Liver (tissue), 9 donors: ENCODE measurements around the gene PITPNM2. TPM values are rescaled to one million over a fixed set of nuclear protein-coding genes. Genes with fewer than 3 reads are reported as not detected.

Experiments used
- DNase-seq: peaks from one replicate; pipeline ENCODE4 v3.0.0-alpha.2; 2017; ENCODE audit warnings: low spot score
- H3K27ac ChIP-seq, 2 donors: one replicate each; pipeline ENCODE4 v1.7.0; 2013; ENCODE audit warnings: inconsistent platforms in 2 of 2, low read length in 2 of 2, control low read depth in 1 of 2, low read depth in 1 of 2, mild to moderate bottlenecking in 1 of 2
- H3K27me3 ChIP-seq, 4 donors: one replicate each; pipeline versions ENCODE4 v1.6.1 to v1.7.0; 2013; ENCODE audit warnings: low read length in 3 of 4, inconsistent platforms in 1 of 4, mild to moderate bottlenecking in 1 of 4, moderate library complexity in 1 of 4; ENCODE audit not compliant: control insufficient read depth in 4 of 4, insufficient read depth in 4 of 4
- H3K36me3 ChIP-seq, 4 donors: one replicate each; pipeline versions ENCODE4 v1.6.1 to v1.7.0; 2013; ENCODE audit warnings: low read length in 3 of 4, mild to moderate bottlenecking in 3 of 4, low read depth in 1 of 4, moderate library complexity in 1 of 4; ENCODE audit not compliant: control insufficient read depth in 4 of 4, insufficient read depth in 3 of 4
- H3K4me1 ChIP-seq, 4 donors: one replicate each; pipeline versions ENCODE4 v1.6.1 to v1.7.0; 2013; ENCODE audit warnings: low read length in 3 of 4, mild to moderate bottlenecking in 3 of 4, moderate library complexity in 1 of 4; ENCODE audit not compliant: control insufficient read depth in 4 of 4, insufficient read depth in 4 of 4
- H3K4me3 ChIP-seq, 3 donors: one replicate each; pipeline versions ENCODE4 v1.6.1 to v1.7.0; 2013; ENCODE audit warnings: low read length in 3 of 3, control low read depth in 1 of 3, low read depth in 1 of 3, mild to moderate bottlenecking in 1 of 3
- H3K9ac ChIP-seq, 2 donors: one replicate each; pipeline ENCODE4 v1.7.0; 2013; ENCODE audit warnings: low read length in 2 of 2, mild to moderate bottlenecking in 2 of 2, moderate library complexity in 2 of 2, control low read depth in 1 of 2, low read depth in 1 of 2
- H3K9me3 ChIP-seq, 4 donors: one replicate each; pipeline versions ENCODE4 v1.6.1 to v1.7.0; 2013; ENCODE audit warnings: low read length in 3 of 4; ENCODE audit not compliant: control insufficient read depth in 4 of 4
- ATF3 ChIP-seq: IDR thresholded peaks from 2 replicates; pipeline ENCODE4 v1.6.1; 2016; ENCODE audit warnings: antibody characterized with exemption
- EGR1 ChIP-seq, 2 donors: IDR thresholded peaks; 2 replicates each; pipeline ENCODE4 v1.6.1; 2016 to 2018; ENCODE audit warnings: antibody characterized with exemption in 2 of 2, low read depth in 2 of 2
- FOXA1 ChIP-seq: IDR thresholded peaks from 2 replicates; pipeline ENCODE4 v1.6.1; 2016; ENCODE audit warnings: antibody characterized with exemption
- FOXA2 ChIP-seq: IDR thresholded peaks from 2 replicates; pipeline ENCODE4 v1.6.1; 2016; ENCODE audit warnings: antibody characterized with exemption
- GABPA ChIP-seq, 2 donors: IDR thresholded peaks in 1 of 2; conservative IDR thresholded peaks in 1 of 2; 2 replicates each; pipeline ENCODE4 v1.6.1; 2016; ENCODE audit warnings: antibody characterized with exemption in 2 of 2, mild to moderate bottlenecking in 1 of 2, moderate library complexity in 1 of 2
- HNF4A ChIP-seq, 2 donors: conservative IDR thresholded peaks; 2 replicates each; pipeline ENCODE4 v1.6.1; 2016; ENCODE audit warnings: antibody characterized with exemption in 2 of 2, mild to moderate bottlenecking in 2 of 2
- HNF4G ChIP-seq: IDR thresholded peaks from 2 replicates; pipeline ENCODE4 v1.6.1; 2016; ENCODE audit warnings: antibody characterized with exemption
- JUND ChIP-seq, 2 donors: IDR thresholded peaks; 2 replicates each; pipeline ENCODE4 v1.6.1; 2016; ENCODE audit warnings: antibody characterized with exemption in 2 of 2
- NR2F2 ChIP-seq: IDR thresholded peaks from 2 replicates; pipeline ENCODE4 v1.6.1; 2016; ENCODE audit warnings: antibody characterized with exemption
- RAD21 ChIP-seq, 2 donors: IDR thresholded peaks; 2 replicates each; pipeline ENCODE4 v1.6.1; 2016; ENCODE audit warnings: antibody characterized with exemption in 2 of 2, mild to moderate bottlenecking in 2 of 2
- RXRA ChIP-seq, 2 donors: IDR thresholded peaks; 2 replicates each; pipeline ENCODE4 v1.6.1; 2017 to 2018; ENCODE audit warnings: antibody characterized with exemption in 2 of 2, mild to moderate bottlenecking in 1 of 2
- SP1 ChIP-seq: IDR thresholded peaks from 2 replicates; pipeline ENCODE4 v1.6.1; 2018; ENCODE audit warnings: antibody characterized with exemption, mild to moderate bottlenecking
- TAF1 ChIP-seq: conservative IDR thresholded peaks from 2 replicates; pipeline ENCODE4 v1.6.1; 2016; ENCODE audit warnings: antibody characterized with exemption, mild to moderate bottlenecking
- YY1 ChIP-seq: IDR thresholded peaks from 2 replicates; pipeline ENCODE4 v1.6.1; 2016; ENCODE audit warnings: antibody characterized with exemption, mild to moderate bottlenecking
- WGBS: extraction: QIAGEN DNeasy Blood & Tissue Kit; methylation state at CpG from one replicate; pipeline ENCODE4 v1.1.7; 2013; 5-methylcytosine and 5-hydroxymethylcytosine counted together
- polyA plus RNA-seq, 2 donors: library from polyadenylated mRNA; stranded (reverse) in 1 of 2; unstranded in 1 of 2; fragments of 200-250 nt in 1 of 2; fragments of >200 nt in 1 of 2; fragmentation: Nextera tagmentation in 1 of 2; extraction: Ambion mirVana in 1 of 2; gene quantifications; one replicate each; pipeline versions ENCODE4 v1.2.1 to v1.2.3, GENCODE V29; 2013 to 2015
- total RNA-seq, 2 donors: library from RNA; depleted of rRNA; stranded (reverse); fragments of >200 nt; gene quantifications; one replicate each; pipeline ENCODE4 v1.2.3, GENCODE V29; 2014
- TF ChIP-seq, protein P1 (sequence below): IDR thresholded peaks from 2 replicates; pipeline ENCODE4 v1.6.1; 2016; ENCODE audit warnings: antibody characterized with exemption
- TF ChIP-seq, protein P2 (sequence below): IDR thresholded peaks from 2 replicates; pipeline ENCODE4 v1.6.1; 2016; ENCODE audit warnings: antibody characterized with exemption, mild to moderate bottlenecking
- TF ChIP-seq, protein P3 (sequence below): IDR thresholded peaks from 2 replicates; pipeline ENCODE4 v1.6.1; 2016; ENCODE audit warnings: antibody characterized with exemption
- TF ChIP-seq, protein P4 (sequence below): fragments of 150-350 bp; IDR thresholded peaks from 2 replicates; pipeline ENCODE4 v1.5.1; 2017; ENCODE audit warnings: improper control_type of control experiment, low read depth, low read length; ENCODE audit not compliant: missing input control
- donor health status: healthy.
- donor health status: healthy.
- donor health status: healthy.
- donor health status: healthy.
- donor health status: healthy.

Gene PITPNM2
- total and polyA plus RNA-seq, 4 donors: 1.3 to 28.4 (median 5.1) TPM

DNA sequence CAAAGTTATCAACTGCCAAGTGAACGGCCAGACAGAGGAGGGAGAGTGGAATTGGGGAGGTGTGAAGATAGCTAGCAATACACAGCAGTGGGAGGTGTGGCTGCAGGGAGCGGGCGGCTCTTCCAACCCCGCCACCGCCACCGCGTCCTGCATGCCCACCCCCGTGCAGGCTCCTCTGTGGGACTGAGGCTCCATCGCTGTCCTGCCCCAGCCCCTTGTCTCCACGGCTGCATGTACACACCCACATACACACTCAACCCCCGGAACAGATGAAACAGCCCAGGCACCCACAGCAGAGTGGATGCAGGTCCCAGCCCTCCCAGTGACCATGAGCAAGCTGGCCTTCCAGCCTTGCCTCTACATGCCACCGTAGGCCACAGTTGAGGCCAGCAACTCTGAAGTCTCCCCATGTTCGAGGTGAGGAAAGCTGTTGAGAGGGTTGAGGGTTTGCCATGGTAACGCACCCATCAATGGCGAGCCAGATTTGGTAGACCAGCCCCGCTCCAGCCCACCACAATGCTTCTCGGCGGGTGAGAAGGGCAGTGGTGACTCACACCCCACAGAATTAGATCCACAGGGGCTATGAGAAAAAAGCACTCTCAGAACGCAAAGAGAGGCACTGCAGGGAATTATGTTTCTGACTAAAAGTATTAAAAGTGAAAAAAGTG is 39.3 kb downstream of the PITPNM2 start:
- WGBS: 93% methylated on average over 19 of the region's 19 CpGs
- Histone ChIP-seq H3K27ac (no peak overlapping the region), H3K9ac (no peak overlapping the region), H3K36me3 (peaks cover 0 to 3% (median 0%) of the 10 kb centered on the region in 4 donors), H3K27me3 (no peaks in the 10 kb centered on the region), H3K4me3 (no peak overlapping the region), H3K9me3 (no peaks in the 10 kb centered on the region), H3K4me1 (peaks cover 11 to 55% (median 45%) of the 10 kb centered on the region in 4 donors)
- TF ChIP-seq EGR1 (IDR thresholded peaks at IDR 0.05; ENCODE audit: low read depth in 2 of 2): no peak
- TF ChIP-seq FOXA1: no peak
- no peak for TF ChIP-seq ATF3
- no peak for TF ChIP-seq JUND (IDR thresholded peaks at IDR 0.05)
- TF ChIP-seq, protein P1, sequence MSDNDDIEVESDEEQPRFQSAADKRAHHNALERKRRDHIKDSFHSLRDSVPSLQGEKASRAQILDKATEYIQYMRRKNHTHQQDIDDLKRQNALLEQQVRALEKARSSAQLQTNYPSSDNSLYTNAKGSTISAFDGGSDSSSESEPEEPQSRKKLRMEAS: no peak
- no peak for TF ChIP-seq SP1
- no peak for TF ChIP-seq HNF4A (conservative IDR thresholded peaks at IDR 0.05)
- TF ChIP-seq NR2F2: no peak
- TF ChIP-seq, protein P2, sequence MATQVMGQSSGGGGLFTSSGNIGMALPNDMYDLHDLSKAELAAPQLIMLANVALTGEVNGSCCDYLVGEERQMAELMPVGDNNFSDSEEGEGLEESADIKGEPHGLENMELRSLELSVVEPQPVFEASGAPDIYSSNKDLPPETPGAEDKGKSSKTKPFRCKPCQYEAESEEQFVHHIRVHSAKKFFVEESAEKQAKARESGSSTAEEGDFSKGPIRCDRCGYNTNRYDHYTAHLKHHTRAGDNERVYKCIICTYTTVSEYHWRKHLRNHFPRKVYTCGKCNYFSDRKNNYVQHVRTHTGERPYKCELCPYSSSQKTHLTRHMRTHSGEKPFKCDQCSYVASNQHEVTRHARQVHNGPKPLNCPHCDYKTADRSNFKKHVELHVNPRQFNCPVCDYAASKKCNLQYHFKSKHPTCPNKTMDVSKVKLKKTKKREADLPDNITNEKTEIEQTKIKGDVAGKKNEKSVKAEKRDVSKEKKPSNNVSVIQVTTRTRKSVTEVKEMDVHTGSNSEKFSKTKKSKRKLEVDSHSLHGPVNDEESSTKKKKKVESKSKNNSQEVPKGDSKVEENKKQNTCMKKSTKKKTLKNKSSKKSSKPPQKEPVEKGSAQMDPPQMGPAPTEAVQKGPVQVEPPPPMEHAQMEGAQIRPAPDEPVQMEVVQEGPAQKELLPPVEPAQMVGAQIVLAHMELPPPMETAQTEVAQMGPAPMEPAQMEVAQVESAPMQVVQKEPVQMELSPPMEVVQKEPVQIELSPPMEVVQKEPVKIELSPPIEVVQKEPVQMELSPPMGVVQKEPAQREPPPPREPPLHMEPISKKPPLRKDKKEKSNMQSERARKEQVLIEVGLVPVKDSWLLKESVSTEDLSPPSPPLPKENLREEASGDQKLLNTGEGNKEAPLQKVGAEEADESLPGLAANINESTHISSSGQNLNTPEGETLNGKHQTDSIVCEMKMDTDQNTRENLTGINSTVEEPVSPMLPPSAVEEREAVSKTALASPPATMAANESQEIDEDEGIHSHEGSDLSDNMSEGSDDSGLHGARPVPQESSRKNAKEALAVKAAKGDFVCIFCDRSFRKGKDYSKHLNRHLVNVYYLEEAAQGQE: no peak
- TF ChIP-seq RXRA (IDR thresholded peaks at IDR 0.05): no peak
- TF ChIP-seq FOXA2: no peak
- TF ChIP-seq, protein P3, sequence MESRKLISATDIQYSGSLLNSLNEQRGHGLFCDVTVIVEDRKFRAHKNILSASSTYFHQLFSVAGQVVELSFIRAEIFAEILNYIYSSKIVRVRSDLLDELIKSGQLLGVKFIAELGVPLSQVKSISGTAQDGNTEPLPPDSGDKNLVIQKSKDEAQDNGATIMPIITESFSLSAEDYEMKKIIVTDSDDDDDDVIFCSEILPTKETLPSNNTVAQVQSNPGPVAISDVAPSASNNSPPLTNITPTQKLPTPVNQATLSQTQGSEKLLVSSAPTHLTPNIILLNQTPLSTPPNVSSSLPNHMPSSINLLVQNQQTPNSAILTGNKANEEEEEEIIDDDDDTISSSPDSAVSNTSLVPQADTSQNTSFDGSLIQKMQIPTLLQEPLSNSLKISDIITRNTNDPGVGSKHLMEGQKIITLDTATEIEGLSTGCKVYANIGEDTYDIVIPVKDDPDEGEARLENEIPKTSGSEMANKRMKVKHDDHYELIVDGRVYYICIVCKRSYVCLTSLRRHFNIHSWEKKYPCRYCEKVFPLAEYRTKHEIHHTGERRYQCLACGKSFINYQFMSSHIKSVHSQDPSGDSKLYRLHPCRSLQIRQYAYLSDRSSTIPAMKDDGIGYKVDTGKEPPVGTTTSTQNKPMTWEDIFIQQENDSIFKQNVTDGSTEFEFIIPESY: no peak
- TF ChIP-seq GABPA (IDR thresholded peaks at IDR 0.05 in 1 of 2, conservative IDR thresholded peaks at IDR 0.05 in 1 of 2): no peak
- no peak for TF ChIP-seq RAD21 (IDR thresholded peaks at IDR 0.05)
- TF ChIP-seq YY1: no peak
- no peak for TF ChIP-seq HNF4G
- no peak for DNase-seq

- 42% methylated on average over 3 of the region's 3 CpGs for WGBS
- Histone ChIP-seq H3K4me1 (peaks cover 9 to 57% (median 50%) of the 10 kb centered on the region in 4 donors), H3K27me3 (no peaks in the 10 kb centered on the region), H3K9ac (no peak overlapping the region), H3K27ac (peak overlapping the region; percentile 15 to 74), H3K9me3 (no peaks in the 10 kb centered on the region), H3K36me3 (peaks cover 0 to 3% (median 0%) of the 10 kb centered on the region in 4 donors), H3K4me3 (peak overlapping the region in 1 of 3 donors; percentile 7)
- no peak for TF ChIP-seq NR2F2
- no peak for TF ChIP-seq HNF4A (conservative IDR thresholded peaks at IDR 0.05)
- no peak for TF ChIP-seq TAF1
- TF ChIP-seq, protein P2: no peak
- no peak for TF ChIP-seq EGR1 (IDR thresholded peaks at IDR 0.05; ENCODE audit: low read depth in 2 of 2)
- peak in 1 of 2 donors; percentile 53 for TF ChIP-seq RAD21 (IDR thresholded peaks at IDR 0.05)
- TF ChIP-seq JUND (IDR thresholded peaks at IDR 0.05): no peak
- TF ChIP-seq, protein P4, sequence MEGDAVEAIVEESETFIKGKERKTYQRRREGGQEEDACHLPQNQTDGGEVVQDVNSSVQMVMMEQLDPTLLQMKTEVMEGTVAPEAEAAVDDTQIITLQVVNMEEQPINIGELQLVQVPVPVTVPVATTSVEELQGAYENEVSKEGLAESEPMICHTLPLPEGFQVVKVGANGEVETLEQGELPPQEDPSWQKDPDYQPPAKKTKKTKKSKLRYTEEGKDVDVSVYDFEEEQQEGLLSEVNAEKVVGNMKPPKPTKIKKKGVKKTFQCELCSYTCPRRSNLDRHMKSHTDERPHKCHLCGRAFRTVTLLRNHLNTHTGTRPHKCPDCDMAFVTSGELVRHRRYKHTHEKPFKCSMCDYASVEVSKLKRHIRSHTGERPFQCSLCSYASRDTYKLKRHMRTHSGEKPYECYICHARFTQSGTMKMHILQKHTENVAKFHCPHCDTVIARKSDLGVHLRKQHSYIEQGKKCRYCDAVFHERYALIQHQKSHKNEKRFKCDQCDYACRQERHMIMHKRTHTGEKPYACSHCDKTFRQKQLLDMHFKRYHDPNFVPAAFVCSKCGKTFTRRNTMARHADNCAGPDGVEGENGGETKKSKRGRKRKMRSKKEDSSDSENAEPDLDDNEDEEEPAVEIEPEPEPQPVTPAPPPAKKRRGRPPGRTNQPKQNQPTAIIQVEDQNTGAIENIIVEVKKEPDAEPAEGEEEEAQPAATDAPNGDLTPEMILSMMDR: no peak
- no peak for DNase-seq
These were observed 41.5 kb downstream of the PITPNM2 start for GRCh38 chr12:123109319-123109772.
